ENCODE data around the gene KLRF1.

The KLRF1 gene

DNA sequence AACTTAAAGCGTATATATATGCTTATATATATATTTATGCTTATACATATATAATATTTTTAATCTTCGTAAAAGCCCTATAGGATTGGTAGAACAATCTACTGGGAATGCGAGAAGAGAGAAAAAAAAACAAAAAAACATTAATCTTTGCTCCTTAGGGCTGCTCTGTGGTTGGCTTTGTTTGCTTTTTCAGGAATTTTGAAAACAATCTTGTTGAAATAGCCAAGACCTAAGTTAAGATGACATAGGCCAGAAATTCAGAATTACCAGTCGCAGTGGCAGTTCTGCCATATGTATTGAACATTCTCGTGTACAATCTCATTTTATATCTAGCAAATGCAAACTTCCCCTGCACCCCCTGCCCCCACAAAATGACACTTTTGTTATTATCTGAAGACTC lies 54.7 kb downstream of the KLRF1 start:
- H3K9me2 ChIP-seq (replicated peaks; ENCODE audit: low read depth, low read length), result no peaks in the 10 kb centered on the region
- H3K9me3 ChIP-seq (ENCODE audit: insufficient read depth, low read depth, low read length), result no peaks in the 10 kb centered on the region
- no peak overlapping the region for H2AFZ ChIP-seq (ENCODE audit: low read length)
- H3K4me1 ChIP-seq (ENCODE audit: insufficient read depth, low read length, poor library complexity, severe bottlenecking), result peaks cover 24% of the 10 kb centered on the region
- peak overlapping the region; percentile 63 for H3K9ac ChIP-seq (ENCODE audit: low read depth, low read length, poor library complexity, severe bottlenecking)
- H3F3A ChIP-seq (ENCODE audit: low read depth), result no peaks in the 10 kb centered on the region
- peak overlapping the region; percentile 58 for H3K4me3 ChIP-seq (ENCODE audit: low read length, poor library complexity, severe bottlenecking)
- peak overlapping the region; percentile 44 for H3K4me2 ChIP-seq (ENCODE audit: low read depth, low read length, poor library complexity, severe bottlenecking)
- TF ChIP-seq CTCF (conservative IDR thresholded peaks at IDR 0.05; ENCODE audit: low read length), result no peak
- TF ChIP-seq EZH2phosphoT487 (IDR thresholded peaks at IDR 0.05; ENCODE audit: borderline replicate concordance), result no peak
- H4K20me1 ChIP-seq (ENCODE audit: insufficient read depth, low read length, poor library complexity, severe bottlenecking), result no peaks in the 10 kb centered on the region
- H3K27me3 ChIP-seq (ENCODE audit: insufficient read depth, low read length, poor library complexity, severe bottlenecking), result no peaks in the 10 kb centered on the region
- peaks cover 27% of the 10 kb centered on the region for H3K79me2 ChIP-seq (ENCODE audit: insufficient read depth, low read length)
- no peaks in the 10 kb centered on the region for H3K36me3 ChIP-seq (ENCODE audit: insufficient read depth, low read length)

DNA sequence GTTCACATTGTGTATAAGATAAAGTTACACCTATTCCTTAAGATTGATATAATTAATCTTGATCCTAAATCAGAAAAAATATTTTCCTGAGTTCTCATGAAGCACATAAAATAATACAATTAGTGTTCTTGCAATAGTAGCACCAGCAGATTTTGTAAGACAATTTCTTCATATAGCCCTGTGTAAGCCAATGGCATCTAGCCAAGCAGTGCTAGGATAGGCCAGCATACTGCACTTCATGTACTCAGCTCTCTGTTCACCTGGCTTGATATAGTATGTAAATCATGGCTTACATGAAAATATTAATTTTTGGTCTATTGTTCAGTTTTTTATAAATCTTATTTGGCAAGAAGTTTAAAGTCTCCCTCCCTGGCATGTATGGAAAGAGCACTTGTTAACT lies 55.9 kb downstream of the KLRF1 start:
- Histone ChIP-seq H3F3A (ENCODE audit: low read depth) (no peaks in the 10 kb centered on the region), H3K9me3 (ENCODE audit: insufficient read depth, low read depth, low read length) (no peaks in the 10 kb centered on the region), H3K27me3 (ENCODE audit: insufficient read depth, low read length, poor library complexity, severe bottlenecking) (no peaks in the 10 kb centered on the region), H3K79me2 (ENCODE audit: insufficient read depth, low read length) (peaks cover 27% of the 10 kb centered on the region), H3K4me1 (ENCODE audit: insufficient read depth, low read length, poor library complexity, severe bottlenecking) (peaks cover 24% of the 10 kb centered on the region), H3K36me3 (ENCODE audit: insufficient read depth, low read length) (no peaks in the 10 kb centered on the region), H2AFZ (ENCODE audit: low read length) (no peak overlapping the region), H4K20me1 (ENCODE audit: insufficient read depth, low read length, poor library complexity, severe bottlenecking) (no peaks in the 10 kb centered on the region), H3K9me2 (replicated peaks; ENCODE audit: low read depth, low read length) (no peaks in the 10 kb centered on the region), H3K4me2 (ENCODE audit: low read depth, low read length, poor library complexity, severe bottlenecking) (peak overlapping the region; percentile 61), H3K9ac (ENCODE audit: low read depth, low read length, poor library complexity, severe bottlenecking) (peak overlapping the region; percentile 63), H3K4me3 (ENCODE audit: low read length, poor library complexity, severe bottlenecking) (peak overlapping the region; percentile 59)
- TF ChIP-seq CTCF (conservative IDR thresholded peaks at IDR 0.05; ENCODE audit: low read length), result no peak
- no peak for TF ChIP-seq EZH2phosphoT487 (IDR thresholded peaks at IDR 0.05; ENCODE audit: borderline replicate concordance)

- H3K27me3 ChIP-seq (ENCODE audit: insufficient read depth, low read length, poor library complexity, severe bottlenecking), result no peaks in the 10 kb centered on the region
- no peaks in the 10 kb centered on the region for H4K20me1 ChIP-seq (ENCODE audit: insufficient read depth, low read length, poor library complexity, severe bottlenecking)
- H3K4me1 ChIP-seq (ENCODE audit: insufficient read depth, low read length, poor library complexity, severe bottlenecking), result peaks cover 2% of the 10 kb centered on the region
- peak overlapping the region; percentile 42 for H3K4me2 ChIP-seq (ENCODE audit: low read depth, low read length, poor library complexity, severe bottlenecking)
- TF ChIP-seq CTCF (conservative IDR thresholded peaks at IDR 0.05; ENCODE audit: low read length), result no peak
- no peak for TF ChIP-seq EZH2phosphoT487 (IDR thresholded peaks at IDR 0.05; ENCODE audit: borderline replicate concordance)
- no peaks in the 10 kb centered on the region for H3K36me3 ChIP-seq (ENCODE audit: insufficient read depth, low read length)
- H3K9me3 ChIP-seq (ENCODE audit: insufficient read depth, low read depth, low read length), result no peaks in the 10 kb centered on the region
- H3K9ac ChIP-seq (ENCODE audit: low read depth, low read length, poor library complexity, severe bottlenecking), result no peak overlapping the region
- peak overlapping the region; percentile 7 for H3K4me3 ChIP-seq (ENCODE audit: low read length, poor library complexity, severe bottlenecking)
- no peaks in the 10 kb centered on the region for H3K9me2 ChIP-seq (replicated peaks; ENCODE audit: low read depth, low read length)
- peaks cover 23% of the 10 kb centered on the region for H3K79me2 ChIP-seq (ENCODE audit: insufficient read depth, low read length)
- no peaks in the 10 kb centered on the region for H3F3A ChIP-seq (ENCODE audit: low read depth)
- H2AFZ ChIP-seq (ENCODE audit: low read length), result no peak overlapping the region
These were observed 61.5 kb downstream of the KLRF1 start for GRCh38 chr12:9888665-9889273.

Measured in Loucy (cell line).